Endothelial cell of umbilical vein (primary cell): Measurements from ENCODE around the gene DGUOK.

Experiments
- CTCF ChIP-seq, 2 donors: IDR thresholded peaks; 1 replicate in 1 of 2; 2 replicates in 1 of 2; pipeline ENCODE4 v1.5.1; 2011; ENCODE audit warnings: low read length in 2 of 2, mild to moderate bottlenecking in 2 of 2, moderate library complexity in 2 of 2, control low read depth in 1 of 2, inconsistent platforms in 1 of 2, low read depth in 1 of 2; ENCODE audit not compliant: insufficient read depth in 1 of 2; ENCODE audit errors: extremely low read depth in 1 of 2
- EZH2 ChIP-seq: IDR thresholded peaks from 2 replicates; pipeline ENCODE4 v1.6.1; 2012; ENCODE audit warnings: borderline replicate concordance, low read depth, mild to moderate bottlenecking, moderate library complexity, low read length, inconsistent platforms; ENCODE audit not compliant: severe bottlenecking
- GATA2 ChIP-seq: IDR thresholded peaks from 2 replicates; pipeline ENCODE4 v1.7.0; 2011; ENCODE audit warnings: low read depth, mild to moderate bottlenecking, moderate library complexity, mixed read lengths, low read length; ENCODE audit not compliant: insufficient read length, insufficient read depth
- POLR2A ChIP-seq: IDR thresholded peaks from 2 replicates; pipeline ENCODE4 v1.6.1; 2012; ENCODE audit warnings: low read depth, mild to moderate bottlenecking, control low read depth, low read length
- POLR2AphosphoS5 ChIP-seq: IDR thresholded peaks from 2 replicates; pipeline ENCODE4 v1.6.1; 2012; ENCODE audit warnings: low read depth, mild to moderate bottlenecking, control low read depth, low read length, moderate library complexity; ENCODE audit not compliant: insufficient read depth
- TF ChIP-seq, protein P1 (sequence below): IDR thresholded peaks from 2 replicates; pipeline ENCODE4 v1.6.1; 2011; ENCODE audit not compliant: insufficient read depth, insufficient read length

GRCh38 chr2:74007711-74008110 lies 81.0 kb downstream of the DGUOK start:
- TF ChIP-seq CTCF (IDR thresholded peaks at IDR 0.05; ENCODE audit: extremely low read depth in 1 of 2, insufficient read depth in 1 of 2, low read depth in 1 of 2, low read length in 2 of 2) (no peak), EZH2 (no peak), POLR2A (no peak), GATA2 (no peak), POLR2AphosphoS5 (no peak)
- TF ChIP-seq, protein P1, sequence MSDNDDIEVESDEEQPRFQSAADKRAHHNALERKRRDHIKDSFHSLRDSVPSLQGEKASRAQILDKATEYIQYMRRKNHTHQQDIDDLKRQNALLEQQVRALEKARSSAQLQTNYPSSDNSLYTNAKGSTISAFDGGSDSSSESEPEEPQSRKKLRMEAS, result no peak
